ENCODE results near the gene FBXL19.

FBXL19 gene

GRCh38 chr16:30984669-30985400 is 61.5 kb downstream of the FBXL19 start, which contains the start of gene HSD3B7:
Gene HSD3B7, plus strand, starts transcription at chr16:30985207. Its CDS starts 452 bp downstream, at chr16:30985659.
- peak; percentile 72 to 80 (median 74) for DNase-seq (ENCODE audit: low read depth in 4 of 4, low spot score in 1 of 4)

GRCh38 chr16:30985401-30986128 is 62.2 kb downstream of the FBXL19 start:
- DNase-seq (ENCODE audit: low read depth in 4 of 4, low spot score in 1 of 4): no peak

- no peak for DNase-seq (ENCODE audit: low read depth in 4 of 4, low spot score in 1 of 4)
These were observed 63.0 kb downstream of the FBXL19 start for GRCh38 chr16:30986129-30986991.

- no peak for DNase-seq (ENCODE audit: low read depth in 4 of 4, low spot score in 1 of 4)
These were observed 64.3 kb downstream of the FBXL19 start for GRCh38 chr16:30987581-30988190.

GRCh38 chr16:30989469-30990047 is 66.2 kb downstream of the FBXL19 start:
- DNase-seq (ENCODE audit: low read depth in 4 of 4, low spot score in 1 of 4): no peak

GRCh38 chr16:30990105-30990504 is 66.7 kb downstream of the FBXL19 start:
- no peak for DNase-seq (ENCODE audit: low read depth in 4 of 4, low spot score in 1 of 4)

GRCh38 chr16:30991052-30991451 is 67.7 kb downstream of the FBXL19 start:
- no peak for DNase-seq (ENCODE audit: low read depth in 4 of 4, low spot score in 1 of 4)

GRCh38 chr16:30992276-30992780 is 69.0 kb downstream of the FBXL19 start:
- DNase-seq (ENCODE audit: low read depth in 4 of 4, low spot score in 1 of 4): no peak

GRCh38 chr16:30992931-30993816 is 69.8 kb downstream of the FBXL19 start:
- DNase-seq (ENCODE audit: low read depth in 4 of 4, low spot score in 1 of 4): no peak

GRCh38 chr16:30995927-30996323 is 72.6 kb downstream of the FBXL19 start:
- no peak for DNase-seq (ENCODE audit: low read depth in 4 of 4, low spot score in 1 of 4)

- DNase-seq (ENCODE audit: low read depth in 4 of 4, low spot score in 1 of 4): no peak
These were observed 73.1 kb downstream of the FBXL19 start for GRCh38 chr16:30996324-30996984.

- peak; percentile 74 to 84 (median 78) for DNase-seq (ENCODE audit: low read depth in 4 of 4, low spot score in 1 of 4)
These were observed 73.8 kb downstream of the FBXL19 start for GRCh38 chr16:30996985-30997724.

GRCh38 chr16:30997725-30998711 is 74.6 kb downstream of the FBXL19 start:
- DNase-seq (ENCODE audit: low read depth in 4 of 4, low spot score in 1 of 4): no peak

Data from stimulated activated CD4-positive, alpha-beta T cell treated with anti-CD3 and anti-CD28 coated beads, Interleukin-1b, Interleukin-23, amount 100 ng/mL, for 24 hours (primary cell).